ENCODE measurements around the gene PTRHD1. TPM values are rescaled to one million over a fixed set of nuclear protein-coding genes. Genes with fewer than 3 reads are reported as not detected.

PTRHD1 gene
- total RNA-seq: 7.5 and 13.0 TPM in 2 replicates

GRCh38 chr2:24792874-24793760 lies at the start of gene PTRHD1, which contains the start of gene CENPO:
PTRHD1 (minus strand) TSS chr2:24793391; CDS start chr2:24793377, 14 bp downstream.
CENPO (plus strand) TSS chr2:24793425; CDS start chr2:24793920, 495 bp downstream.

Other genes starting within 250 kb of the PTRHD1 start
- gene CENPO, start within 50 bp of the PTRHD1 start, total RNA-seq: 1.4 and 2.5 TPM in 2 replicates
- gene ADCY3, start 126.8 kb upstream of the PTRHD1 start, total RNA-seq: 29.0 and 77.0 TPM in 2 replicates
- 5.7 and 6.8 TPM in 2 replicates for gene DNAJC27, start 178.6 kb upstream of the PTRHD1 start, total RNA-seq
- 0.07 and 0.34 TPM in 2 replicates for gene EFR3B, start 248.7 kb upstream of the PTRHD1 start, total RNA-seq

Measured in nasal cavity respiratory epithelium epithelial cell of viscerocranial mucosa (primary cell).